Measurements from ENCODE around the gene ZNF687.
A peak's percentile ranks its signal among the peaks of the same experiment; 100 is the strongest.
"Not testable (repeated sequence)": the region's sequence is repeated elsewhere in the genome, so short reads cannot be mapped to it uniquely, and the experiment has no call there.

ZNF687 gene

GRCh38 chr1:151281969-151282882, at the start of gene ZNF687:
ZNF687 (plus strand) TSS chr1:151282299; CDS start chr1:151286292, 3,993 bp downstream.
- peak; percentile 97 for DNase-seq

- no peak for DNase-seq
Measured at GRCh38 chr1:151235235-151235634, 46.9 kb upstream of the ZNF687 start.

- DNase-seq: no peak
Measured at GRCh38 chr1:151237678-151238466, 44.2 kb upstream of the ZNF687 start.

GRCh38 chr1:151238467-151238739, 43.7 kb upstream of the ZNF687 start:
- DNase-seq: no peak

- DNase-seq: no peak
Measured at GRCh38 chr1:151242442-151242841, 39.7 kb upstream of the ZNF687 start.

GRCh38 chr1:151243683-151244216, 38.3 kb upstream of the ZNF687 start:
- DNase-seq: no peak

GRCh38 chr1:151246786-151247185, 35.3 kb upstream of the ZNF687 start:
- no peak for DNase-seq

GRCh38 chr1:151251656-151252470, 30.2 kb upstream of the ZNF687 start:
- DNase-seq: peak; percentile 57

GRCh38 chr1:151254217-151255213, 27.6 kb upstream of the ZNF687 start, which contains the start of gene PSMD4:
PSMD4 (plus strand) TSS chr1:151254734; CDS start chr1:151254783, 49 bp downstream.
- peak; percentile 92 for DNase-seq

- DNase-seq: no peak
Measured at GRCh38 chr1:151255381-151255780, 26.7 kb upstream of the ZNF687 start.

- no peak for DNase-seq
Measured at GRCh38 chr1:151259351-151259750, 22.7 kb upstream of the ZNF687 start.

- no peak for DNase-seq
Measured at GRCh38 chr1:151265446-151266236, 16.5 kb upstream of the ZNF687 start.

GRCh38 chr1:151266315-151266714, 15.8 kb upstream of the ZNF687 start:
- no peak for DNase-seq

- no peak for DNase-seq
Measured at GRCh38 chr1:151266821-151267220, 15.3 kb upstream of the ZNF687 start.

GRCh38 chr1:151267760-151268159, 14.3 kb upstream of the ZNF687 start:
- no peak for DNase-seq

- DNase-seq: no peak
Measured at GRCh38 chr1:151273924-151274466, 8.1 kb upstream of the ZNF687 start.

- DNase-seq: not testable (repeated sequence)
Measured at GRCh38 chr1:151275341-151275740, 6.8 kb upstream of the ZNF687 start.

GRCh38 chr1:151277249-151277648, 4.8 kb upstream of the ZNF687 start:
- DNase-seq: no peak

- DNase-seq: peak; percentile 96
Measured at GRCh38 chr1:151281225-151281968, 702 bp upstream of the ZNF687 start.
